ENCODE measurements around the gene PRKAR1B.
"Not testable (repeated sequence)": the region's sequence is repeated elsewhere in the genome, so short reads cannot be mapped to it uniquely, and the experiment has no call there.

Gene PRKAR1B

GRCh38 chr7:666454-667292 lies 60.4 kb downstream of the PRKAR1B start:
- no peak for DNase-seq

GRCh38 chr7:665736-666453 lies 61.2 kb downstream of the PRKAR1B start:
- no peak for DNase-seq

GRCh38 chr7:664997-665735 lies 61.9 kb downstream of the PRKAR1B start:
- DNase-seq, result no peak

DNA sequence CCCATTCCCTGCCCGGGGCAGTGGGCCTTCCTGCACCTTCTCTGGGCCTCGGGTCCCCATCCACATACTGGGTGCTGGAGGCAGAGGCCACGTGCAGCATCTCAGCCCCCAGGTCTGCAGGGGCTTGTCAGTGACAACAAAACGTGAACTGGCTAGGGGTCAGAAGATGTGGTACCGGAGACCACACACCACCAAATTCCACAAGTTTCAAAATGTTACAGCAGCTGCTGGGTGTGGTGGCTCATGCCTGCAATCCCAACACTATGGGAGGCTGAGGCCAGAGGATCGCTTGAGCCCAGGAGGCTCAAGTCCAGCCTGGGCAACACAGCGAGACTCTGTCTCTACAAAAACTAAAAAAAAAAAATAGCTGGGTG lies 62.7 kb downstream of the PRKAR1B start:
- no peak for DNase-seq

- DNase-seq, result no peak
Observed at GRCh38 chr7:662576-662975, 64.5 kb downstream of the PRKAR1B start.

DNA sequence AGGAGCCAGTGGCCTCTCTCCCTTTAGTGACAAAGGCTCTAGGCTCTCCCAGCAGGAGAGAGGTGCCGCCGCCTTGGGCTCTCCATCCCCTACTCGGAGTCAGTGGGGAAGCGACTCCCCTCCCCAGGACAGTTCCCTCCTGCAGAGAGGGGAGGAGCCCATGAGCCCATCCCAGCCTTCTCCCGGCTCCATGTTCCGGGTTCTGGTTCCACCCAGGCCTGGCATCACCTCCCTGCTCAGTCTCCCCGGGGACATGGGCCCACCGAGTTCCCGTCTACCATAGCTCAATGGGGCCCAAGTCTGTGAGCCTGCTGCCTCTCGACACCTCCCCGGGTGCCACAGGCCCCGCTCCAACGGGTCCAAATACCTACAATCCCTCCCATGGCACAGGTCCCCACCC lies 67.1 kb downstream of the PRKAR1B start:
- no peak for DNase-seq

DNA sequence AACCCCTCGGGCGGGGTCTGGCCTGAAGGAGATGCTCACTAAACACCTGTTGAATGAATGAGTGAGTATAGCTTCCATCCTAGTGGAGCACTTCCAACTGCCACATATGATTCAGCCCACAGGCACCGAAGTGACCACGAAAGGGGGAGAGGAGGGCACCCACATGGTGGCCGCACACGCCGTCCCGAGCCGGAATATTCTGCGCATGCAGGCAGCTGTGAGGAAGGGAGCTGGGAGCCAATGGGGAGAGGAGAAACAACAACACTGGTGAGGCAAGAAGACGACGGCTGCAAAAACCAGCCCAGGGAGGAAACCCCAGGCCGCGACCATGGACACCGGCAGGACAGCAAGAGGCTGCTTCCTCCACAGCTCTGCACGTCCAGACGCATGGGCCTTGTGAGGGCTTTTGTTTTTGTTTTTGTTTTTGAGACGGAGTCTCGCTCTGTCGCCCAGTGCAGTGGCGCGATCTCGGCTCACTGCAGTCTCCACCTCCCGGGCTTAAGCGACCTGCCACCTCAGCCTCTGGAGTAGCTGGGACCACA lies 67.7 kb downstream of the PRKAR1B start:
- DNase-seq, result no peak

GRCh38 chr7:657565-658119 lies 69.4 kb downstream of the PRKAR1B start:
- no peak for DNase-seq

- DNase-seq, result not testable (repeated sequence)
Observed at GRCh38 chr7:657010-657409, 70.1 kb downstream of the PRKAR1B start.

DNA sequence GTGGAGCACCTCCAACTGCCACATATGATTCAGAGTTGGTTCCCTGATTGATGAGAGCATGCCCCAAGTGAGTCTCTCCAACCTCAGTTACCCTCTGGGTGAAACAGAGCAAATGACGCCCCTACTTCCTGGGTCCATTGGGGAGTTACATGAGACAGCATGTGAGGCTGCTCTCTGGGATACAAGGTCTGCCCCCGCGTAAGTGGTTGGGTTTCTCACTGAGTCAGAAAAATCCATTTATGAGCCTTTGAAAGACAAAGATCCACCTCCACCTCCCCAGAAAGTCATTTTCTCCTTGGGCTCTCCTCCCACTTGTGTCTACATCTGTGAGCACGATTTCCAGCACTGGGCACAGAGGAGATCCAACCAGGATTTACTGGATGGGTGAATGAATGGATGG lies 71.3 kb downstream of the PRKAR1B start:
- no peak for DNase-seq

- no peak for DNase-seq
Observed at GRCh38 chr7:653829-654764, 73.0 kb downstream of the PRKAR1B start.

DNA sequence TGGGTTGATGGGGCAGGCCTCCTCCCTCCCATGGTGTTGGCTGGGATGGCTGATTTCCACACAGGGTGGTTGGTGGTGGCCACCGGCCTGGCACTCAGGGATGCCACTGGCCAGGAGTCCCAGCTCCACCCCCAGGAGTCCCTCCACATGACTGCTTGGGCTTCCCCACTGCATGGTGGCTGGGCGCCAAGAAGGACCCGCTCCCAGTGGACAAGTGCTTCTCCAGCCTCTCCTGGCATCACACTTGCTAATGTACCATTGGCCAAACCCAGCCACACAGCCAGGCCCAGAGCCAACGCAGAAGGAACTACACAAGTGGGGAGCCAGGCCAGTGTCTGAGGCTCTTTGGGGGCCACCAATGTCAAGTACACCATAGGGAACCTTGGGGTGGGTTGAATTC lies 74.2 kb downstream of the PRKAR1B start:
- DNase-seq, result no peak

DNA sequence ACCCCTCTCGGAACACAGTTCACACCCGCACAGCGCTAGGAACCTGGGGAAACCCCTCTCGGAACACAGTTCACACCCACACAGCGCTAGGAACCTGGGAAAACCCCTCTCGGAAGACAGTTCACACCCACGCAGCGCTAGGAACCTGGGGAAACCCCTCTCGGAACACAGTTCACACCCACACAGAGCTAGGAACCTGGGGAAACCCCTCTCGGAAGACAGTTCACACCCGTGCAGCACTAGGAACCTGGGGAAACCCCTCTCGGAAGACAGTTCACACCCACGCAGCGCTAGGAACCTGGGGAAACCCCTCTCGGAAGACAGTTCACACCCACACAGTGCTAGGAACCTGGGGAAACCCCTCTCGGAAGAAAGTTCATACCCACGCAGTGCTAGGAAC lies 74.9 kb downstream of the PRKAR1B start:
- peak; percentile 45 for DNase-seq

DNA sequence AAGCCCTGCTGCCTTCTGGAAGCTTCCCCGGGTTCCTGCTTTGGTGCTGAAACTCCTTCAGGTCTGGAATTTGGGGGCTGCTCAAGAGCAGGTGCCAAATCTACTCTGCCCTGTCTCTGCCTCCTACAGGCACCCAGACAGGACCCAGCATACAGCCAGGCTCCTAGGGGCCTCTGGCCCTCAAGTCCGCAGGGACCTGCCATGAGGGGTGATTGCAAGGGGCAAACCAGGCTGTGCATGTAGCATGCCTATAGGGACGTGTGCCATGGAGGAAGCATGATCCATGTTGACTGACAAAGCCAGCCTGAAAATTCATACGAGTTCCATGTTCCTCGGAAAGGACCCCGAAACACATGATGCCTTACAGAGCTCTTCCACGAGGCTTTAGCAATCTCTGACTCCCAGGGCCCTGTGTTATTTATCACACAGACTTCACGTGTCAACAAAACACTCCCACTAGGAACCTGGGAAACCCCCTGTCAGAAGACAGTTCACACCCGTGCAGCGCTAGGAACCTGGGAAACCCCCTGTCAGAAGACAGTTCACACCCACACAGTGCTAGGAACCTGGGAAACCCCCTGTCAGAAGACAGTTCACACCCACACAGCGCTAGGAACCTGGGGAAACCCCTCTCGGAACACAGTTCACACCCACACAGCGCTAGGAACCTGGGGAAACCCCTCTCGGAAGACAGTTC lies 75.9 kb downstream of the PRKAR1B start:
- DNase-seq, result peak; percentile 53

- DNase-seq, result no peak
Observed at GRCh38 chr7:650339-651031, 76.6 kb downstream of the PRKAR1B start.

GRCh38 chr7:646951-647350 lies 80.1 kb downstream of the PRKAR1B start:
- no peak for DNase-seq

- no peak for DNase-seq
Observed at GRCh38 chr7:646487-646886, 80.6 kb downstream of the PRKAR1B start.

DNA sequence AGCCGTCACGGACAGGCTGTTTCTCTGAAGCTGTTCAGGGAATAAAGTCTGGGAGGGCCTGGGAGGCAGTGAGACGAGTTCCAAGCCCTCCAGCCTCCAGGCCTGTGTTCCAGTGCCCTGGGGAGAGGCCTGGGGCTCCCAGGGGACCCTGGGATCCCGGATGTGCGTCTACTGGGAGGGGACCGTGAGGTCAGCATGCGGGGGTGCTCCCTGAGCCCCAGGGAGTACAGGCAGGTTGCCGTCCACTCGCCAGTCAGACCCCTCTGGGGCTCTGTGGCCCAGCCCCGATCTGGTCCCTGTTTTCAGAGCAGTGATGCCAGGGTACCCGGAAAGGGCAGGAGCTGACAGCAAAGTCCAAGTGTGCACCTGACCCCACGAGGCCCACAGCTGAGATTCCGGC lies 81.5 kb downstream of the PRKAR1B start:
- no peak for DNase-seq

DNA sequence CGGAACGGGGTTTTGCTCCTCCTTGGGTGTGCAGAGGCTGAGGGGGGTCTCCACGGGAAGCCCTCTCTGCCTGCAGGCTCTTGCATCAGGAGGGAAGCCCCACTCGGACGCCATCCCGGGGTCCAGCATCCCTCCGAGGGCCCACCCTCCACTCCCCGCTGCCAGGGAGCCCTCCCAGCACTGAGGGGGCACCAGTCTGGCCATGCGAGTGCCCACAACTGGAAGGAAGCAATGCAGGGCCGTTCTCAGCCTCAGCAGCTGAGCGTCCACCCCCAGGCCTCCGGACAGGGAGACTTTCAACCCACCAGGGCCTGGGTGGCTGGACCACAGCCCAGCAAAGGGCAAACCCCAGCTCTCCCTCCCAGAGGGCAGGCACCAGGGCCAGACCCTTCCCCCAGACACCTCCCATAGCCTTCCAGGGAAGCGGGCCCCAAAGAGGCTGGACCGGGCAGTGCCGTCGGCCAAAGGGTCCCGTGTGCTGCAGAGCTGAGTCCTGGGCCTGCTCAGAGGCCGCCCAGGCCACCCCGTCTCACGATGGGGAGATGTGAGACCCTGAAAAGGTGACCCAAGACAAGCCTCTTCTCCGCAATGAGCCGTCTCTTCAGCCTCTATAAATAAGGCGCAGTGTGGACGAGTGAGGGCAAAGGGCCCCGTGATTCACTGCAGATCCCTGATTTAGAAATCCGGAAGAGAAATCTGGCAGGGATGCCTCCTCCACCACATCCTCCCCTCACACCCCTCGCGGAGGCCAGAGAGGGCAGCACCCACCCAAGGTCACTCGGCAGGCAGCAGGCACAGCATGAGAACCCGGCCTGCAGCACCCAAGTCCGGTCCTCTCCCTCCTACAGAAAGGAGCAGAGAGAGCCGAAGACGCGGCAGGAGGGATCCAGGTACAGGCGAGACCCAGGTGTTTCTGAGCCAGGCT lies 82.4 kb downstream of the PRKAR1B start:
- DNase-seq, result no peak

- no peak for DNase-seq
Observed at GRCh38 chr7:641966-642365, 85.1 kb downstream of the PRKAR1B start.
